Ovary (tissue), 9 donors: Measurements from ENCODE around the gene CYB561. TPM values are rescaled to one million over a fixed set of nuclear protein-coding genes. Genes with fewer than 3 reads are reported as not detected.

Experiments
- DNase-seq, 5 donors: peaks; one replicate each; pipeline ENCODE4 v3.0.0-alpha.2; 2019 to 2020
- H3K27ac ChIP-seq, 2 donors: fragments of 200-600 bp; one replicate each; pipeline versions ENCODE4 v1.5.1 to v1.8.0; 2019 to 2022
- H3K27me3 ChIP-seq: fragments of 200-600 bp; one replicate; pipeline ENCODE4 v1.8.0; 2022
- H3K36me3 ChIP-seq: fragments of 200-600 bp; sonication (generic); one replicate; pipeline ENCODE4 v1.5.1; 2019
- H3K4me1 ChIP-seq: one replicate; pipeline ENCODE4 v1.8.1; 2013; ENCODE audit warnings: mild to moderate bottlenecking, moderate library complexity; ENCODE audit not compliant: insufficient read depth
- H3K4me3 ChIP-seq: fragments of 200-600 bp; sonication (generic); one replicate; pipeline ENCODE4 v1.5.1; 2017
- H3K9me3 ChIP-seq, 2 donors: fragments of 200-600 bp in 1 of 2; sonication (generic) in 1 of 2; one replicate each; pipeline versions ENCODE4 v1.5.1 to v1.8.1; 2013 to 2019; ENCODE audit warnings: mild to moderate bottlenecking in 1 of 2, moderate library complexity in 1 of 2
- CTCF ChIP-seq, 3 donors: fragments of 450-650 bp in 2 of 3; fragments of 200-600 bp in 1 of 3; IDR thresholded peaks; one replicate each; pipeline versions ENCODE4 v1.5.1 to v1.8.0; 2016 to 2022; ENCODE audit warnings: antibody characterized with exemption in 3 of 3, mild to moderate bottlenecking in 1 of 3
- EP300 ChIP-seq: sonication (generic); formaldehyde crosslinking; IDR thresholded peaks from one replicate; pipeline ENCODE4 v1.6.1; 2017; ENCODE audit warnings: antibody characterized with exemption
- POLR2A ChIP-seq: fragments of 450-650 bp; IDR thresholded peaks from one replicate; pipeline ENCODE4 v1.6.1; 2017; ENCODE audit warnings: antibody characterized with exemption, mild to moderate bottlenecking, moderate library complexity
- WGBS, 3 donors: extraction: QIAGEN DNeasy Blood & Tissue Kit in 1 of 3; methylation state at CpG; one replicate each; pipeline versions ENCODE4 v1.1.5 to v1.1.7; 2013 to 2017; 5-methylcytosine and 5-hydroxymethylcytosine counted together
- intact Hi-C, 4 donors: fragments of 100-400 bp; cut with DNase I; formaldehyde crosslinking; loops; one replicate each; pipeline versions ENCODE4 v1.11.0 to v1.15.1; 2022 to 2023
- polyA plus RNA-seq, 2 donors: library from polyadenylated mRNA; stranded (reverse); fragments of 200-250 nt in 1 of 2; fragments of 350-450 nt in 1 of 2; fragmentation: Illumina TruSeq in 1 of 2; extraction: RNeasy Lipid Tissue Mini Kit (QIAGEN cat#74804) in 1 of 2; gene quantifications; one replicate each; pipeline ENCODE4 v1.2.3, GENCODE V29; 2013 to 2014
- total RNA-seq, 7 donors: library from RNA; depleted of rRNA in 2 of 7; stranded (reverse); fragments of >200 nt in 2 of 7; fragmentation: NEBNext Ultra II Directional in 3 of 7; extraction: Animal tissue kit (Norgen Biotek cat#: 25700) in 3 of 7; gene quantifications; one replicate each; pipeline versions ENCODE4 v1.1.0 to v1.2.4, GENCODE V29; 2016 to 2023
- donor health status: DM: no; HTN: no; CAD: no; lungs with moderate emphysema.
- donor health status: DM: no; HTN: no; CAD: no.
- donor health status: Bipolar disorder and iron deficiency.
- donor health status: DM: yes; HTN: yes; CAD: no.
- donor health status: DM: no; HTN: no; CAD: no.
- donor health status: DM: yes; HTN: yes; CAD: no.

The CYB561 gene
- total and polyA plus RNA-seq, 9 donors = 8.6 to 43.8 (median 15.3) TPM

GRCh38 chr17:63441654-63442053 lies 4.5 kb downstream of the CYB561 start:
- H3K9me3 ChIP-seq = no peaks in the 10 kb centered on the region
- no peak overlapping the region for H3K4me3 ChIP-seq
- DNase-seq = no peak
- H3K4me1 ChIP-seq = peaks cover 8% of the 10 kb centered on the region
- no peaks in the 10 kb centered on the region for H3K27me3 ChIP-seq
- no peaks in the 10 kb centered on the region for H3K36me3 ChIP-seq
- intact Hi-C loops = no loop called here
- 88 to 89% (median 88%) methylated on average over 13 of the region's 13 CpGs for WGBS, 3 donors
- H3K27ac ChIP-seq = no peak overlapping the region
- no peak for TF ChIP-seq CTCF (IDR thresholded peaks at IDR 0.05)
- no peak for TF ChIP-seq POLR2A
- TF ChIP-seq EP300 = no peak

DNA sequence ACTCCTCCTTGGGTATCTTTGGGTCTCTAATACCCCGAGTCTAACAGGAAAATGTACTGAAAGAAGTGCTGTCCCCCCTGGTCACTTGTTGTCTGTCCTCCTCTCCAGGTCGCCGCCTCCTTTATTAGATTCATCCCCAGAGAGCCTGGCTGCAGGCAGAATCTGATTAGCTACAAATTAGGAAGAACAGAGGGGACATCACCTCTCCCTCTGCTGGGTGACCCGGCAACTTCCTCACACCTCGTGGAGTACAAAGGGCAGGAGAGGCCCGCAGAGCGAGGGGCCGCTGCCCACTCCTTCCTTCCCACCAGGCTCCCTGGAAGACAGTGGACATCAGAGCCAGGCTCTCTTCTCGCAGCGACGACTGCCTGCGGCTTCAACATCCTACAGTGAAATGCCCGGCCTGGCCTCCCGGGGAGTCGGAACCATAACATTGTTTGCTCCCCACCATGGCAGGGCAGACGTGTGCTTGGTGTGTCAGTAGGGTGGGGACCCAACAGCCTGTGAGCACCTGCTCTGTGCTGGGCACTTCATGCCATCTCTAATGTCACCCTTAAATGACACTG lies 5.3 kb downstream of the CYB561 start:
- Histone ChIP-seq H3K4me1 (peaks cover 7% of the 10 kb centered on the region), H3K9me3 (no peaks in the 10 kb centered on the region), H3K27me3 (no peaks in the 10 kb centered on the region), H3K4me3 (no peak overlapping the region), H3K27ac (no peak overlapping the region), H3K36me3 (no peaks in the 10 kb centered on the region)
- intact Hi-C loops = no loop called here
- 86 to 92% (median 87%) methylated on average over 16 of the region's 16 CpGs for WGBS, 3 donors
- TF ChIP-seq POLR2A = no peak
- TF ChIP-seq EP300 = no peak
- TF ChIP-seq CTCF (IDR thresholded peaks at IDR 0.05) = no peak
- no peak for DNase-seq

DNA sequence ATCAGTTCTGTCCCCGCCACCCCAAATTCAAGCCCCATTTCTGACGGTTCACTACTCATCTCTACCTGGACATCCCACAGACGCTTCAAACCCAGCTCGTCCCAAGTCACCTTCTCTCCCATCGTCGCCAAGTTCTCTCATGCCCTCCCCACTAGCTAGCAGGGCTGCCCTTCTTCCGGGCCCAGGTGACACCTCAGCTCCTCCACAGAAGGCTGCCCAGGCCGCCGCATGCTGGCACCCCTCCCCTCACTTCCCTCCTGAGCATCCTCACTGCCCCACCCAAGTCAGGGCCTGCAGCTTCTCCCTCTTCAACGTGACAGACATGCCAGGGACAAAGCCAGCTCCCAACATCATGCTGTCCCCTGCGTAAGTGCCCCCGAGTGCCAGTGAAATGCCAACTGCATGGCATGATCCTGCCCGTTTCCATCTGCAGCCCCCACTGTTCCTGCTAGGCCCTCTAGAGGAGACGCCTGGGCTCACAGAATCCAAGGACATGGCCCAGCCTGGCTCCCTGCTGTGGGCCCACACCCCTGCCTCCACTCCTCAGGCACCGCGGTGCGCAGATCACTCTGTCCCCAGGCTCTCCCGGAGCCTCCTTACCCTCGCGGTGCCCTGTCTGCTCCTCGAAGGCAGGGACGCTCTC lies 5.9 kb downstream of the CYB561 start:
- H3K4me1 ChIP-seq = peaks cover 7% of the 10 kb centered on the region
- no peaks in the 10 kb centered on the region for H3K36me3 ChIP-seq
- H3K9me3 ChIP-seq = no peaks in the 10 kb centered on the region
- intact Hi-C loops = no loop called here
- no peak for TF ChIP-seq EP300
- no peak for TF ChIP-seq POLR2A
- no peak for TF ChIP-seq CTCF (IDR thresholded peaks at IDR 0.05)
- H3K27me3 ChIP-seq = no peaks in the 10 kb centered on the region
- no peak overlapping the region for H3K27ac ChIP-seq
- no peak for DNase-seq
- no peak overlapping the region for H3K4me3 ChIP-seq
- WGBS, 3 donors = 79 to 84% (median 81%) methylated on average over 22 of the region's 22 CpGs

GRCh38 chr17:63439687-63440086 lies 6.4 kb downstream of the CYB561 start:
- intact Hi-C loops = loop anchor here in 1 of 4 donors (5.0 kb wide), 1 partner anchor 38 kb away; the partner anchor contains the start of gene ACE
- H3K27ac ChIP-seq = no peak overlapping the region
- no peak for DNase-seq
- TF ChIP-seq CTCF (IDR thresholded peaks at IDR 0.05) (no peak), EP300 (no peak), POLR2A (no peak)
- H3K4me3 ChIP-seq = no peak overlapping the region
- H3K36me3 ChIP-seq = no peaks in the 10 kb centered on the region
- H3K9me3 ChIP-seq = no peaks in the 10 kb centered on the region
- peaks cover 7% of the 10 kb centered on the region for H3K4me1 ChIP-seq
- H3K27me3 ChIP-seq = no peaks in the 10 kb centered on the region
- WGBS, 3 donors = 71 to 72% (median 71%) methylated on average over 8 of the region's 8 CpGs
